K562 (cell line): Measurements from ENCODE around the gene ODC1. TPM values are rescaled to one million over a fixed set of nuclear protein-coding genes. Genes with fewer than 3 reads are reported as not detected.

Experiments used
- ATAC-seq: fragments of 200-7000 bp; cut with Tn5 transposase; 3 replicates; pipeline ENCODE4 v1.9.1; 2020; ENCODE audit warnings: moderate library complexity
- BruUV-seq: library from RNA; stranded (reverse); fragments of 400-500 nt; replicated peaks from 2 replicates; lab custom pipeline; 2021; lab: Mats Ljungman, UMichigan
- CTCF ChIA-PET: fragments of 300-600 bp; formaldehyde crosslinking; extraction: SDS; loops from one replicate; lab custom pipeline; 2021; ENCODE audit warnings: low intra/inter-chr PET ratio; lab: Yijun Ruan, JAX
- POLR2A ChIA-PET: fragments of 300-600, 350-650 bp; sonication (Branson Sonifier 250); formaldehyde crosslinking; extraction: SDS; loops from one replicate; lab custom pipeline; 2021; ENCODE audit warnings: antibody characterized with exemption, inconsistent platforms; lab: Yijun Ruan, JAX
- DNase-seq, 4 experiments: peaks; one replicate each; pipeline versions ENCODE4 v3.0.0 to v3.0.0-alpha.2; 2011 to 2018; ENCODE audit warnings: low spot score in 3 of 4, mixed read lengths in 3 of 4; ENCODE audit errors: extremely low read depth in 1 of 4
- FAIRE-seq: peaks from 2 replicates; lab custom pipeline; 2011; peaks lifted over from hg19 to GRCh38; lab: Jason Lieb, UNC
- H2AFZ ChIP-seq: 2 replicates; pipeline ENCODE4 v1.6.0; 2011; ENCODE audit warnings: low read depth, low read length, control low read depth, inconsistent platforms
- H3K27ac ChIP-seq: fragments of 200-600 bp; 3 replicates; pipeline ENCODE4 v1.8.0; 2011; ENCODE audit warnings: low read depth, mild to moderate bottlenecking, control low read depth, inconsistent platforms, low read length, moderate library complexity, mixed read lengths; ENCODE audit errors: extremely low read depth
- H3K27me3 ChIP-seq, 2 experiments: fragments of 300-600 bp in 1 of 2; 2 replicates in 1 of 2; 3 replicates in 1 of 2; pipeline versions ENCODE4 v1.6.0 to v1.8.0; 2011; ENCODE audit warnings: inconsistent platforms in 2 of 2, low read length in 2 of 2, mild to moderate bottlenecking in 1 of 2, mixed read lengths in 1 of 2, moderate library complexity in 1 of 2; ENCODE audit not compliant: control insufficient read depth in 2 of 2, insufficient read depth in 2 of 2
- H3K36me3 ChIP-seq: fragments of 300-600 bp; 3 replicates; pipeline ENCODE4 v1.8.0; 2011; ENCODE audit warnings: mild to moderate bottlenecking, low read length, inconsistent platforms; ENCODE audit not compliant: control insufficient read depth, insufficient read depth
- H3K4me1 ChIP-seq, 2 experiments: fragments of 200-600 bp in 1 of 2; replicated peaks in 1 of 2; 2 replicates in 1 of 2; 3 replicates in 1 of 2; pipeline versions ENCODE4 v1.5.1 to v1.8.0; 2011; ENCODE audit warnings: inconsistent platforms in 2 of 2, low read length in 2 of 2, mild to moderate bottlenecking in 1 of 2, mixed read lengths in 1 of 2, moderate library complexity in 1 of 2; ENCODE audit not compliant: control insufficient read depth in 2 of 2, insufficient read depth in 2 of 2
- H3K4me2 ChIP-seq: 2 replicates; pipeline ENCODE4 v1.6.1; 2011; ENCODE audit warnings: low read length, control low read depth, inconsistent platforms, mixed read lengths; ENCODE audit not compliant: insufficient read depth
- H3K4me3 ChIP-seq: fragments of 200-600 bp; sonication (generic), shearing (Covaris generic); 2 replicates; pipeline ENCODE4 v1.5.1; 2016; ENCODE audit warnings: control low read depth, inconsistent platforms
- H3K79me2 ChIP-seq: fragments of 200-600 bp; 3 replicates; pipeline ENCODE4 v1.8.0; 2011; ENCODE audit warnings: low read length, inconsistent platforms; ENCODE audit not compliant: control insufficient read depth, insufficient read depth
- H3K9ac ChIP-seq, 2 experiments: 2 replicates each; pipeline versions ENCODE4 v1.6.0 to v1.6.1; 2011; ENCODE audit warnings: low read depth in 2 of 2, low read length in 2 of 2, control low read depth in 1 of 2, inconsistent platforms in 1 of 2, mild to moderate bottlenecking in 1 of 2, mixed read lengths in 1 of 2; ENCODE audit not compliant: insufficient read depth in 1 of 2
- H3K9me1 ChIP-seq: one replicate; pipeline ENCODE4 v1.6.0; 2011; ENCODE audit warnings: inconsistent platforms, mild to moderate bottlenecking, low read length, moderate library complexity; ENCODE audit not compliant: control insufficient read depth, insufficient read depth
- H3K9me3 ChIP-seq: replicated peaks from 2 replicates; pipeline ENCODE4 v1.5.1; 2011; ENCODE audit warnings: low read depth, low read length, inconsistent platforms; ENCODE audit not compliant: control insufficient read depth, insufficient read depth
- H4K20me1 ChIP-seq: replicated peaks from 2 replicates; pipeline ENCODE4 v1.6.1; 2011; ENCODE audit warnings: low read length, inconsistent platforms, mixed read lengths; ENCODE audit not compliant: control insufficient read depth, insufficient read depth
- BRF1 ChIP-seq: IDR thresholded peaks from 3 replicates; pipeline ENCODE4 v1.6.1; 2011; ENCODE audit warnings: borderline replicate concordance, mild to moderate bottlenecking; ENCODE audit not compliant: insufficient read length; ENCODE audit errors: extremely low read depth
- HDAC2 ChIP-seq: fragments of 450-650 bp; IDR thresholded peaks from 2 replicates; pipeline ENCODE4 v1.6.1; 2016; ENCODE audit warnings: mild to moderate bottlenecking
- NCOA2 ChIP-seq, 2 experiments: fragments of 450-650 bp; IDR thresholded peaks; 2 replicates each; pipeline ENCODE4 v1.6.1; 2018; ENCODE audit warnings: mild to moderate bottlenecking in 2 of 2, moderate library complexity in 1 of 2; ENCODE audit not compliant: partially characterized antibody in 2 of 2
- PCBP1 ChIP-seq: fragments of 200-400 bp; formaldehyde crosslinking; IDR thresholded peaks from 2 replicates; pipeline ENCODE4 v1.6.1; 2018; ENCODE audit warnings: mild to moderate bottlenecking, low read depth, low read length; ENCODE audit not compliant: poor library complexity, severe bottlenecking
- RREB1 ChIP-seq: fragments of 250-450 bp; sonication (Bioruptor Pico); IDR thresholded peaks from 2 replicates; pipeline ENCODE4 v1.4.0; 2020
- ZC3H4 ChIP-seq: sonication (generic); formaldehyde crosslinking; IDR thresholded peaks from 2 replicates; pipeline ENCODE4 v1.9.0; 2021; ENCODE audit warnings: missing genetic modification reagents, borderline replicate concordance
- ZNF124 ChIP-seq: sonication (generic); formaldehyde crosslinking; IDR thresholded peaks from 2 replicates; pipeline ENCODE4 v1.8.1; 2022; ENCODE audit warnings: missing genetic modification reagents
- ZNF134 ChIP-seq: fragments of 250-450 bp; sonication (Bioruptor Pico); conservative IDR thresholded peaks from 2 replicates; pipeline ENCODE4 v1.4.0; 2020
- WGBS: fragments of 100-300 bp; shearing (Covaris generic); methylation state at CpG from one replicate; pipeline ENCODE4 v1.1.6; 2016; ENCODE audit warnings: low coverage, mixed read lengths; ENCODE audit not compliant: insufficient coverage; ENCODE audit errors: missing lambda C conversion rate; 5-methylcytosine and 5-hydroxymethylcytosine counted together
- in situ Hi-C: fragments of 300-500 bp; cut with MboI; formaldehyde crosslinking; loops from 4 replicates; pipeline ENCODE4 v1.15.0; 2018; ENCODE audit warnings: inconsistent platforms, mixed read lengths
- intact Hi-C: fragments of 100-400 bp; cut with micrococcal nuclease; formaldehyde crosslinking; loops from 2 replicates; pipeline ENCODE4 v1.14.2; 2022
- polyA plus RNA-seq, 8 experiments: library from polyadenylated mRNA; depleted of rRNA in 4 of 8; stranded (reverse) in 5 of 8; unstranded in 3 of 8; fragments of >200 nt; fragmentation: Nextera tagmentation in 2 of 8; fragmentation: Illumina TruSeq in 1 of 8; extraction: Ambion mirVana in 2 of 8; extraction: Trizol in 1 of 8; gene quantifications; 2 replicates each; pipeline versions ENCODE4 v1.2.1 to v1.2.3, GENCODE V29; 2011 to 2014; ENCODE audit warnings: inconsistent platforms in 1 of 8, missing spikeins in 1 of 8
- total RNA-seq, 7 experiments: library from RNA; depleted of rRNA in 6 of 7; stranded (reverse); fragments of >200 nt in 6 of 7; fragmentation: Illumina TruSeq in 2 of 7; extraction: Trizol in 2 of 7; gene quantifications; 2 replicates each; pipeline versions ENCODE4 v1.2.1 to v1.2.3, GENCODE V29; 2011 to 2021; ENCODE audit warnings: low replicate concordance in 1 of 7

ODC1 gene
- total and polyA plus RNA-seq, 9 of the 15 experiments (the other 6 are each of a cell fraction or from before 2014, with no cell fraction given) = 142 to 563 (median 457) TPM

DNA sequence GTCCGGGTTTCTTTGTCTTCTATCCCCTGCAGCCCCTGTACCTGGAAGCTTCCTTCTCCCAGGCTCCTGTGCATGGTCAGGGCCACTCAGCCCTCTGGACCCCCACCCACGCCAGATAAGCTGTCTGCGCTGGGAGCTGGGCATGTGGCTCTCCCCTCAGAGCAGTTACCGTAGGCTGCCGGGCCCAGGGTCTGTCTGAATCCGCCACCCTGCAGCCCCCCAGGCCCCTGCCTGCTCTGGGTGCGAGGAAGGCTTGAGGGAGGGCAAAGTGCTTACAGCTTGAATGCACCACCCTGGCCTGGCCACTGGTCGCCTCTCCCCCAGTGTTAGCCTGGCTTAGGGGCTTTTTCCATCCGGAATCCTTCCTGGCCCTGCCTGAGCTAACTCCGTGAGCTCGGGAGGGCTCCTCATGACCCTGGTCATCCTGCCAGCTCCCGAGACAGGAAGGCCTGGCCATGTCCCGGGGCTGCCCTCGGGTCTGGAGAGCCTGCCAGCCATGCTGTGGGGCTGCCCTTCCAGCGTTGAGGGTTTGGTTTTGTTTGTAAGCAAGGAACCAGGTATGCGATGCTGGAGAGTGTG lies 50.7 kb downstream of the ODC1 start:
- POLR2A ChIA-PET = interaction anchor here (0.7 to 1.0 kb wide), 2 partner anchors 17 to 1012 kb away, joined by 3 to 4 read pairs; no protein-coding TSS in a partner anchor
- TF ChIP-seq HDAC2 (no peak), ZNF124 (CRISPR knock-in tag) (no peak), PCBP1 (no peak), ZNF134 (CRISPR knock-in tag) (no peak), BRF1 (no peak), RREB1 (CRISPR knock-in tag) (no peak), ZC3H4 (CRISPR knock-in tag) (no peak), NCOA2 (IDR thresholded peaks at IDR 0.05; ENCODE audit: partially characterized antibody in 2 of 2) (no peak)
- TF ChIP-seq, all 486 proteins: peak for 0
- 92% methylated on average over 16 of the region's 16 CpGs for WGBS

More for the DNA sequence above, 50.7 kb downstream of the ODC1 start:
- Histone ChIP-seq H3K4me1 (peaks cover 17 to 30% of the 10 kb centered on the region in 2 experiments), H3K4me3 (no peak overlapping the region), H3K79me2 (peaks cover 30% of the 10 kb centered on the region), H3K9me1 (peaks cover 8% of the 10 kb centered on the region), H3K27ac (no peak overlapping the region; the same call in 2 of the 3 replicates), H3K9me3 (0 out of 2 replicates have a peak, but pooled peaks cover 1% of the 10 kb centered on the region), H4K20me1 (peaks cover 16% of the 10 kb centered on the region), H3K36me3 (peaks cover 21% of the 10 kb centered on the region; the same call in 2 of the 3 replicates), H3K4me2 (no peak overlapping the region), H3K9ac (no peak overlapping the region), H3K27me3 (no peaks in the 10 kb centered on the region), H2AFZ (no peak overlapping the region)
- ATAC-seq (no peak), DNase-seq (no peak), FAIRE-seq (no peak)
- in situ Hi-C loops (no loop called here), intact Hi-C loops (no loop called here)
- CTCF ChIA-PET = no interaction called here
- BruUV-seq = no TSS peak
